Loucy (cell line): ENCODE measurements around the gene RFFL.

Experiments used
- CTCF ChIP-seq: fragments of 200-600 bp; sonication (generic); conservative IDR thresholded peaks from 2 replicates; pipeline ENCODE4 v1.5.1; 2014; ENCODE audit warnings: mild to moderate bottlenecking, antibody characterized with exemption, low read length
- EZH2phosphoT487 ChIP-seq: fragments of 200-600 bp; IDR thresholded peaks from 2 replicates; pipeline ENCODE4 v1.6.1; 2018; ENCODE audit warnings: antibody characterized with exemption, mild to moderate bottlenecking, moderate library complexity, borderline replicate concordance

DNA sequence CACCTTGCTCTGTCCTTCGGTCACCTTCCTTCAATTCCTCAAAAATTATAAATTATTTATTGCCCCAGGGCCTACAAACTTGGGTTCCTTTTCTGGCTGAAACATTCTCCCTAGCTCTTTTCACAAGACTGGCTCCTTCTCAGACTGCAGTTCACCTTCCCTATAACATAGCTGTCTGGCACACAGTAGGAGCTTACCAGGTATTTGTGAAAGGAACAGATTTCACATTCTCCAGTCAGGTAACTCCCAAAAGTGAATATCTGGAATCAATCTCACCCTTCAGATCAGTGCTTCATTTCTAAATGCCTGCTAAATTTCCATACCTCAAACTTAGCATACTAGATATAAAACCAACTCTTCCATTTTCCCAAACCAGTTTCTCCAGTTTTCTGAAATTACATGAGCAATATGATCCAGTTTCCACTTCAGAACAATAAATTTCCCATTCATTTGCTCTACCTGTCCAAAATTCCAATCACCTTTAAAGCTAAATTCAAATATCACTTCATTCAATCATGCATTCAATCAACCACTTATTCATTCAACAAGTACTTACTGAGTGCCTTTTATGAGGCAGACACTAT lies 6.1 kb downstream of the RFFL start:
- TF ChIP-seq CTCF (no peak), EZH2phosphoT487 (no peak)
